HCT116 (cell line): ENCODE measurements around the gene CALHM3. TPM values are rescaled to one million over a fixed set of nuclear protein-coding genes. Genes with fewer than 3 reads are reported as not detected.

Experiments used
- ATAC-seq: fragments of 200-7000 bp; cut with Tn5 transposase; 2 replicates; pipeline ENCODE4 v1.9.1; 2020; ENCODE audit warnings: mild to moderate bottlenecking, moderate library complexity
- BruUV-seq: library from RNA; stranded (reverse); fragments of 400-500 nt; replicated peaks from 2 replicates; lab custom pipeline; 2021; lab: Mats Ljungman, UMichigan
- CTCF ChIA-PET: fragments of 300-600 bp; sonication (Branson Sonifier 250); formaldehyde crosslinking; loops from one replicate; lab custom pipeline; 2021; ENCODE audit warnings: antibody characterized with exemption; lab: Charles Lee
- POLR2A ChIA-PET: fragments of 300-600, 350-600 bp; sonication (Branson Sonifier 250); formaldehyde crosslinking; loops from one replicate; lab custom pipeline; 2021; ENCODE audit warnings: antibody characterized with exemption; lab: Charles Lee
- RAD21 ChIA-PET, 2 experiments: fragments of 300-600 bp; sonication (Branson Sonifier 250); formaldehyde crosslinking; loops; one replicate each; lab custom pipeline; 2023; ENCODE audit warnings: low total read pairs in 2 of 2; ENCODE audit not compliant: uncharacterized antibody in 2 of 2, unreplicated experiment in 2 of 2, low non-redundant PET in 1 of 2; lab: Charles Lee
- DNase-seq: peaks from one replicate; pipeline ENCODE4 v3.0.0-alpha.2; 2010; ENCODE audit warnings: low read depth, low spot score
- H2AFZ ChIP-seq: fragments of 200-600 bp; shearing (Covaris generic), sonication (generic); 2 replicates; pipeline ENCODE4 v1.6.1; 2017; ENCODE audit warnings: low read depth, mixed run types, mixed read lengths, antibody characterized with exemption, low read length; ENCODE audit not compliant: poor library complexity, severe bottlenecking
- H3K27ac ChIP-seq: 2 replicates; pipeline ENCODE4 v1.5.1; 2012; ENCODE audit warnings: low read depth, low read length
- H3K27me3 ChIP-seq: fragments of 200-600 bp; sonication (generic); 2 replicates; pipeline ENCODE4 v1.6.1; 2016; ENCODE audit warnings: mixed run types, low read length, mixed read lengths; ENCODE audit not compliant: insufficient read depth
- H3K36me3 ChIP-seq, 2 experiments: fragments of 200-500 bp in 1 of 2; fragments of 200-600 bp in 1 of 2; sonication (Bioruptor generic) in 1 of 2; sonication (generic) in 1 of 2; 2 replicates each; pipeline versions ENCODE4 v1.5.1 to v1.6.1; 2014 to 2016; ENCODE audit warnings: low read length in 2 of 2, inconsistent platforms in 1 of 2, mixed read lengths in 1 of 2, mixed run types in 1 of 2; ENCODE audit not compliant: insufficient read depth in 2 of 2, control insufficient read depth in 1 of 2
- H3K4me1 ChIP-seq, 2 experiments: fragments of 200-600 bp in 1 of 2; sonication (generic) in 1 of 2; 2 replicates each; pipeline versions ENCODE4 v1.5.1 to v1.6.1; 2012 to 2017; ENCODE audit warnings: low read length in 2 of 2, inconsistent platforms in 1 of 2, mild to moderate bottlenecking in 1 of 2, mixed read lengths in 1 of 2, mixed run types in 1 of 2, moderate library complexity in 1 of 2; ENCODE audit not compliant: insufficient read depth in 2 of 2, control insufficient read depth in 1 of 2
- H3K4me2 ChIP-seq: fragments of 200-600 bp; sonication (generic); 2 replicates; pipeline ENCODE4 v1.6.1; 2017; ENCODE audit warnings: mixed run types, low read length, mixed read lengths
- H3K4me3 ChIP-seq, 2 experiments: fragments of 200-600 bp in 1 of 2; sonication (generic) in 1 of 2; replicated peaks in 1 of 2; 2 replicates each; pipeline ENCODE4 v1.5.1; 2011 to 2016; ENCODE audit warnings: low read length in 2 of 2, control low read depth in 1 of 2, low read depth in 1 of 2, mild to moderate bottlenecking in 1 of 2, mixed read lengths in 1 of 2, mixed run types in 1 of 2
- H3K79me2 ChIP-seq: fragments of 200-600 bp; sonication (generic); 2 replicates; pipeline ENCODE4 v1.6.1; 2017; ENCODE audit warnings: mild to moderate bottlenecking, mixed run types, low read length, moderate library complexity, mixed read lengths; ENCODE audit not compliant: insufficient read depth
- H3K9ac ChIP-seq: fragments of 200-600 bp; sonication (generic); 2 replicates; pipeline ENCODE4 v1.6.1; 2016; ENCODE audit warnings: low read length, mixed read lengths
- H3K9me2 ChIP-seq: fragments of 200-600 bp; sonication (generic), shearing (Covaris generic); 2 replicates; pipeline ENCODE4 v1.6.1; 2017; ENCODE audit warnings: mixed run types, mild to moderate bottlenecking, moderate library complexity; ENCODE audit not compliant: insufficient read depth
- H3K9me3 ChIP-seq, 2 experiments: fragments of 200-500 bp in 1 of 2; fragments of 200-600 bp in 1 of 2; sonication (Bioruptor generic) in 1 of 2; sonication (generic) in 1 of 2; 2 replicates each; pipeline ENCODE4 v1.6.1; 2014 to 2017; ENCODE audit warnings: low read length in 2 of 2, mixed read lengths in 2 of 2, inconsistent platforms in 1 of 2, low read depth in 1 of 2, mild to moderate bottlenecking in 1 of 2, mixed run types in 1 of 2, moderate library complexity in 1 of 2; ENCODE audit not compliant: control insufficient read depth in 1 of 2, insufficient read depth in 1 of 2
- H4K20me1 ChIP-seq: fragments of 200-600 bp; sonication (generic), shearing (Covaris generic); 2 replicates; pipeline ENCODE4 v1.6.1; 2017; ENCODE audit warnings: mixed run types, mild to moderate bottlenecking, moderate library complexity; ENCODE audit not compliant: insufficient read depth
- ATF3 ChIP-seq: IDR thresholded peaks from 2 replicates; pipeline ENCODE4 v1.6.1; 2012
- TCF7L2 ChIP-seq: IDR thresholded peaks from 2 replicates; pipeline ENCODE4 v1.7.0; 2011; ENCODE audit warnings: borderline replicate concordance, inconsistent platforms; ENCODE audit not compliant: insufficient read depth, insufficient read length; ENCODE audit errors: extremely low read depth
- intact Hi-C: fragments of 100-400 bp; cut with micrococcal nuclease; formaldehyde crosslinking; loops from 2 replicates; pipeline ENCODE4 v1.10.0; 2022
- total RNA-seq: library from RNA; stranded (reverse); gene quantifications from one replicate; pipeline ENCODE4 v1.2.1, GENCODE V29; 2021; ENCODE audit not compliant: unreplicated experiment
- TF ChIP-seq, protein P1 (sequence below), 3 experiments: fragments of 200-600 bp in 1 of 3; sonication (generic) in 1 of 3; IDR thresholded peaks in 2 of 3; conservative IDR thresholded peaks in 1 of 3; 2 replicates each; pipeline ENCODE4 v1.5.1; 2012 to 2017; ENCODE audit warnings: low read depth in 2 of 3, low read length in 2 of 3, antibody characterized with exemption in 1 of 3, borderline replicate concordance in 1 of 3, control low read depth in 1 of 3, mild to moderate bottlenecking in 1 of 3, mixed read lengths in 1 of 3, mixed run types in 1 of 3, moderate library complexity in 1 of 3; ENCODE audit not compliant: insufficient read depth in 1 of 3

The CALHM3 gene
- total RNA-seq, 1 experiment from 2014 or later, result 0.49 TPM

- BruUV-seq, result no TSS peak
- CTCF ChIA-PET, result interaction anchor here (0.9 kb wide), 1 partner anchor 35 kb away, joined by 3 read pairs; no protein-coding TSS in a partner anchor
- Histone ChIP-seq H3K79me2 (no peaks in the 10 kb centered on the region), H3K4me2 (no peak overlapping the region), H4K20me1 (no peaks in the 10 kb centered on the region), H3K4me1 (peaks cover 11 to 19% of the 10 kb centered on the region in 2 experiments), H3K36me3 (no peaks in the 10 kb centered on the region), H3K27me3 (no peaks in the 10 kb centered on the region), H3K27ac (no peak overlapping the region), H3K9ac (no peak overlapping the region), H2AFZ (no peak overlapping the region), H3K4me3 (no peak overlapping the region), H3K9me2 (no peaks in the 10 kb centered on the region), H3K9me3 (no peaks in the 10 kb centered on the region)
- intact Hi-C loops, result loop anchor here (2.0 kb wide), 2 partner anchors 57 to 85 kb away; no protein-coding TSS in a partner anchor
- RAD21 ChIA-PET, result no interaction called here
- TF ChIP-seq ATF3 (no peak), TCF7L2 (peak; percentile 81)
- TF ChIP-seq, protein P1, sequence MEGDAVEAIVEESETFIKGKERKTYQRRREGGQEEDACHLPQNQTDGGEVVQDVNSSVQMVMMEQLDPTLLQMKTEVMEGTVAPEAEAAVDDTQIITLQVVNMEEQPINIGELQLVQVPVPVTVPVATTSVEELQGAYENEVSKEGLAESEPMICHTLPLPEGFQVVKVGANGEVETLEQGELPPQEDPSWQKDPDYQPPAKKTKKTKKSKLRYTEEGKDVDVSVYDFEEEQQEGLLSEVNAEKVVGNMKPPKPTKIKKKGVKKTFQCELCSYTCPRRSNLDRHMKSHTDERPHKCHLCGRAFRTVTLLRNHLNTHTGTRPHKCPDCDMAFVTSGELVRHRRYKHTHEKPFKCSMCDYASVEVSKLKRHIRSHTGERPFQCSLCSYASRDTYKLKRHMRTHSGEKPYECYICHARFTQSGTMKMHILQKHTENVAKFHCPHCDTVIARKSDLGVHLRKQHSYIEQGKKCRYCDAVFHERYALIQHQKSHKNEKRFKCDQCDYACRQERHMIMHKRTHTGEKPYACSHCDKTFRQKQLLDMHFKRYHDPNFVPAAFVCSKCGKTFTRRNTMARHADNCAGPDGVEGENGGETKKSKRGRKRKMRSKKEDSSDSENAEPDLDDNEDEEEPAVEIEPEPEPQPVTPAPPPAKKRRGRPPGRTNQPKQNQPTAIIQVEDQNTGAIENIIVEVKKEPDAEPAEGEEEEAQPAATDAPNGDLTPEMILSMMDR (IDR thresholded peaks at IDR 0.05 in 2 of 3, conservative IDR thresholded peaks at IDR 0.05 in 1 of 3; ENCODE audit: borderline replicate concordance in 1 of 3, insufficient read depth in 1 of 3, low read depth in 2 of 3, low read length in 2 of 3), result peak in 2 of 3 experiments; percentile 20 to 25; a peak in 1 of 6 replicates
- ATAC-seq (peak; percentile 16; the same call in 1 of the 2 replicates), DNase-seq (no peak)
- POLR2A ChIA-PET, result no interaction called here
Measured at GRCh38 chr10:103507235-103508191, 28.5 kb upstream of the CALHM3 start.
